Astrocyte (in vitro differentiated cells and primary cell): ENCODE measurements around the gene ELAVL2. TPM values are rescaled to one million over a fixed set of nuclear protein-coding genes. Genes with fewer than 3 reads are reported as not detected.
A peak's percentile ranks its signal among the peaks of the same experiment; 100 is the strongest.

Experiments
- DNase-seq: peaks from one replicate; pipeline ENCODE4 v3.0.0-alpha.2; 2010; ENCODE audit warnings: low read depth
- FAIRE-seq: peaks from 2 replicates; lab custom pipeline; 2011; peaks lifted over from hg19 to GRCh38; lab: Jason Lieb, UNC
- H2AFZ ChIP-seq: 2 replicates; pipeline ENCODE4 v1.6.0; 2012; ENCODE audit warnings: low read depth, low read length, inconsistent platforms
- H3K27ac ChIP-seq: 2 replicates; pipeline ENCODE4 v1.5.1; 2011; ENCODE audit warnings: low read depth, low read length, inconsistent platforms
- H3K27me3 ChIP-seq: 2 replicates; pipeline ENCODE4 v1.6.0; 2011; ENCODE audit warnings: low read length, inconsistent platforms; ENCODE audit not compliant: insufficient read depth
- H3K36me3 ChIP-seq: 2 replicates; pipeline ENCODE4 v1.5.1; 2011; ENCODE audit warnings: low read length, inconsistent platforms; ENCODE audit not compliant: insufficient read depth
- H3K4me1 ChIP-seq: 2 replicates; pipeline ENCODE4 v1.5.1; 2011; ENCODE audit warnings: low read length, inconsistent platforms; ENCODE audit not compliant: insufficient read depth
- H3K4me2 ChIP-seq: 2 replicates; pipeline ENCODE4 v1.6.0; 2012; ENCODE audit warnings: low read length, inconsistent platforms
- H3K4me3 ChIP-seq: 2 replicates; pipeline ENCODE4 v1.5.1; 2011; ENCODE audit warnings: low read depth, mild to moderate bottlenecking, low read length, inconsistent platforms; ENCODE audit not compliant: insufficient read depth
- H3K79me2 ChIP-seq: 2 replicates; pipeline ENCODE4 v1.6.0; 2012; ENCODE audit warnings: mild to moderate bottlenecking, low read length, inconsistent platforms; ENCODE audit not compliant: insufficient read depth
- H3K9ac ChIP-seq: 2 replicates; pipeline ENCODE4 v1.6.0; 2012; ENCODE audit warnings: mild to moderate bottlenecking, low read length, inconsistent platforms
- H3K9me3 ChIP-seq: 2 replicates; pipeline ENCODE4 v1.5.1; 2012; ENCODE audit warnings: low read depth, mild to moderate bottlenecking, low read length, inconsistent platforms; ENCODE audit not compliant: insufficient read depth
- H4K20me1 ChIP-seq: 2 replicates; pipeline ENCODE4 v1.6.0; 2012; ENCODE audit warnings: low read length, inconsistent platforms; ENCODE audit not compliant: insufficient read depth
- H3K27ac Mint-ChIP-seq: one replicate; pipeline ENCODE4 v1.8.0; 2021; ENCODE audit warnings: mild to moderate bottlenecking, mixed read lengths; ENCODE audit not compliant: unreplicated experiment
- H3K27me3 Mint-ChIP-seq: one replicate; pipeline ENCODE4 v1.8.0; 2021; ENCODE audit warnings: low read depth, mixed read lengths; ENCODE audit not compliant: unreplicated experiment
- H3K36me3 Mint-ChIP-seq: one replicate; pipeline ENCODE4 v1.8.0; 2021; ENCODE audit warnings: low read depth, mixed read lengths; ENCODE audit not compliant: unreplicated experiment
- H3K4me1 Mint-ChIP-seq: one replicate; pipeline ENCODE4 v1.8.0; 2021; ENCODE audit warnings: low read depth, mixed read lengths; ENCODE audit not compliant: unreplicated experiment
- H3K4me3 Mint-ChIP-seq: one replicate; pipeline ENCODE4 v1.8.0; 2021; ENCODE audit warnings: mild to moderate bottlenecking, moderate library complexity, mixed read lengths; ENCODE audit not compliant: unreplicated experiment
- H3K9me3 Mint-ChIP-seq: one replicate; pipeline ENCODE4 v1.8.0; 2021; ENCODE audit warnings: mild to moderate bottlenecking, mixed read lengths; ENCODE audit not compliant: unreplicated experiment
- EZH2 ChIP-seq: IDR thresholded peaks from 2 replicates; pipeline ENCODE4 v1.6.1; 2012; ENCODE audit warnings: mild to moderate bottlenecking, low read length, inconsistent platforms; ENCODE audit not compliant: insufficient read depth
- total RNA-seq: library from RNA; stranded (reverse); gene quantifications from 2 replicates; pipeline ENCODE4 v1.2.1, GENCODE V29; 2021
- TF ChIP-seq, protein P1 (sequence below): IDR thresholded peaks from 2 replicates; pipeline ENCODE4 v1.5.1; 2011; ENCODE audit warnings: low read depth, mild to moderate bottlenecking, inconsistent platforms, low read length, moderate library complexity; ENCODE audit not compliant: insufficient read depth

The ELAVL2 gene
- total RNA-seq, 1 donor from 2014 or later, result 22.2 TPM

GRCh38 chr9:23772385-23772783, 53.7 kb downstream of the ELAVL2 start:
- Mint-ChIP-seq H3K4me1 (peaks cover 78% of the 10 kb centered on the region), H3K4me3 (no peak overlapping the region), H3K27me3 (no peaks in the 10 kb centered on the region), H3K9me3 (no peaks in the 10 kb centered on the region), H3K36me3 (no peaks in the 10 kb centered on the region), H3K27ac (peak overlapping the region; percentile 63)
- Histone ChIP-seq H3K36me3 (no peaks in the 10 kb centered on the region), H3K9me3 (no peaks in the 10 kb centered on the region), H3K9ac (no peak overlapping the region), H3K27ac (no peak overlapping the region), H3K4me2 (peak overlapping the region; percentile 9), H4K20me1 (no peaks in the 10 kb centered on the region), H3K79me2 (no peaks in the 10 kb centered on the region), H3K27me3 (no peaks in the 10 kb centered on the region), H2AFZ (no peak overlapping the region), H3K4me3 (no peak overlapping the region), H3K4me1 (peaks cover 21% of the 10 kb centered on the region)
- DNase-seq, result no peak
- TF ChIP-seq, protein P1, sequence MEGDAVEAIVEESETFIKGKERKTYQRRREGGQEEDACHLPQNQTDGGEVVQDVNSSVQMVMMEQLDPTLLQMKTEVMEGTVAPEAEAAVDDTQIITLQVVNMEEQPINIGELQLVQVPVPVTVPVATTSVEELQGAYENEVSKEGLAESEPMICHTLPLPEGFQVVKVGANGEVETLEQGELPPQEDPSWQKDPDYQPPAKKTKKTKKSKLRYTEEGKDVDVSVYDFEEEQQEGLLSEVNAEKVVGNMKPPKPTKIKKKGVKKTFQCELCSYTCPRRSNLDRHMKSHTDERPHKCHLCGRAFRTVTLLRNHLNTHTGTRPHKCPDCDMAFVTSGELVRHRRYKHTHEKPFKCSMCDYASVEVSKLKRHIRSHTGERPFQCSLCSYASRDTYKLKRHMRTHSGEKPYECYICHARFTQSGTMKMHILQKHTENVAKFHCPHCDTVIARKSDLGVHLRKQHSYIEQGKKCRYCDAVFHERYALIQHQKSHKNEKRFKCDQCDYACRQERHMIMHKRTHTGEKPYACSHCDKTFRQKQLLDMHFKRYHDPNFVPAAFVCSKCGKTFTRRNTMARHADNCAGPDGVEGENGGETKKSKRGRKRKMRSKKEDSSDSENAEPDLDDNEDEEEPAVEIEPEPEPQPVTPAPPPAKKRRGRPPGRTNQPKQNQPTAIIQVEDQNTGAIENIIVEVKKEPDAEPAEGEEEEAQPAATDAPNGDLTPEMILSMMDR, result no peak
- no peak for TF ChIP-seq EZH2
- FAIRE-seq, result no peak

DNA sequence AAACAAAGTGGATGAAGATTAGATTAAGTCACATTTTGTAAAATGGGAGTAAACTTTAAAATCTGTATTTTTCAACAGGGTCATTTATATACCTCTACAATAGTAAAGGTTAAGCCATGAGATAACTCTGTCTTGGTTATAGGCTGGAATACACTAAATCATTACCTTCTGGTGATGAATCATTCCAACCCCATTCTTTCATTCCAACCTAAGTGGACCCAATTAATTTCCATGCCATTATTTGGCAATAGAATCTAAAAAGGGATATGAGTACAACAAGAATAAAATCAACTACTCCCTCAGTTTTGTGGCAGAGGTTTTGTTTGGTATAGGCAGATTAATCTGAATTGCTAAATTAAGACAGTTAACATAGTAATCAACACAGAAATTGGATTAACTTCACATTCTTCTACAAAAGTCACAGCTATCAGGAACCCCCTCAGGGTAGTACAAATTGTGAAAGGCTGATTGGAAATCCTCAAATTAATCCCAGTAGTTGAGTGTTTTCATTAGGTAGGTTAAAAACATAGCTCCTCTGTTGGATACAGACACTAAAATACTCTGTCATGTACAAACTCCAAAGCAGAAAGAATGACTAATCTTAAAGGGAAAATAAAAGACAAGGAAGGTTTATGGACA, 54.2 kb downstream of the ELAVL2 start:
- Mint-ChIP-seq H3K4me1 (peaks cover 76% of the 10 kb centered on the region), H3K4me3 (no peak overlapping the region), H3K9me3 (no peaks in the 10 kb centered on the region), H3K27me3 (no peaks in the 10 kb centered on the region), H3K27ac (peak overlapping the region; percentile 63), H3K36me3 (no peaks in the 10 kb centered on the region)
- peak; percentile 30 for DNase-seq
- Histone ChIP-seq H3K27me3 (no peaks in the 10 kb centered on the region), H3K4me3 (no peak overlapping the region), H2AFZ (no peak overlapping the region), H3K9me3 (no peaks in the 10 kb centered on the region), H4K20me1 (no peaks in the 10 kb centered on the region), H3K79me2 (no peaks in the 10 kb centered on the region), H3K27ac (no peak overlapping the region), H3K36me3 (no peaks in the 10 kb centered on the region), H3K4me2 (peak overlapping the region; percentile 9), H3K4me1 (peaks cover 21% of the 10 kb centered on the region), H3K9ac (no peak overlapping the region)
- TF ChIP-seq EZH2, result no peak
- TF ChIP-seq, protein P1, result no peak
- no peak for FAIRE-seq

DNA sequence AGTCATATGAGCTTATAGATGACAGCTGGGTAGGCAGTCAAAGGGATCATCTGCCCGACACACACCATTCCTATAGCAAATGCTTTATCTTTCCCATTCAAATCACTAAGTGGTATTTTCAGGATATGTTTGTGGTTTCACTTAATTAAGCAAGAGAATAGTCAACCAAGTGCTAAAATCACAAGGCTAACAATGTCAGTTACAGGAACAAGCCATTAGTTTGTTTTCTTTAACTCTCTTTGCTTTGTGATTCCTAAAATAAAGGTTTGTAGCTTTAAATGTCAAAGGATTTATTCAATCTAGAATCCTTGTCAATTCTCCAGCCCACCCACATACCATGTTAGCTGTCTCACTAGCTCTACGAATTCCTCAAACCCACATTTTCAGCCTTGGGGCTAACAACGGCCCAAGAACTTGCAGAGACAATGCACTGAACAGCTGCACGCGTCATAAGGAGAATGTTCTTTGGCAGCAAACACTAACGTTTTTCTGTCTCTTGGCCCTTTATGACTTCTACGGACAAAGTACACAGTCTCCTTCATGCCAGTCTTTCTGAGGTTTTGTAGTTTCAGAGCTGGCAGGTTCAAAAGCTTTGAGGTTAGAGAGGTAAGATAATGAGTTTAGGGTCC, 56.6 kb downstream of the ELAVL2 start:
- Histone ChIP-seq H3K4me1 (peaks cover 21% of the 10 kb centered on the region), H3K9ac (peak overlapping the region; percentile 25), H4K20me1 (no peaks in the 10 kb centered on the region), H3K79me2 (no peaks in the 10 kb centered on the region), H2AFZ (peak overlapping the region; percentile 1), H3K36me3 (no peaks in the 10 kb centered on the region), H3K27ac (peak overlapping the region; percentile 46), H3K4me3 (peak overlapping the region; percentile 24), H3K4me2 (peak overlapping the region; percentile 73), H3K9me3 (no peaks in the 10 kb centered on the region), H3K27me3 (no peaks in the 10 kb centered on the region)
- Mint-ChIP-seq H3K27me3 (no peaks in the 10 kb centered on the region), H3K36me3 (no peaks in the 10 kb centered on the region), H3K4me1 (peaks cover 64% of the 10 kb centered on the region), H3K27ac (peak overlapping the region; percentile 88), H3K4me3 (no peak overlapping the region), H3K9me3 (no peaks in the 10 kb centered on the region)
- FAIRE-seq, result peak; percentile 45
- peak; percentile 95 for DNase-seq
- no peak for TF ChIP-seq EZH2
- TF ChIP-seq, protein P1, result no peak
